Caki2 (cell line): ENCODE data around the gene RANBP3. TPM values are rescaled to one million over a fixed set of nuclear protein-coding genes. Genes with fewer than 3 reads are reported as not detected.
"Not testable (repeated sequence)": the region's sequence is repeated elsewhere in the genome, so short reads cannot be mapped to it uniquely, and the experiment has no call there.

ENCODE experiments used
- DNase-seq: peaks from one replicate; pipeline ENCODE4 v3.0.0-alpha.2; 2015; ENCODE audit warnings: low read depth
- in situ Hi-C: cut with HindIII; loops from 2 replicates; pipeline ENCODE4 v1.10.0; 2016; ENCODE audit warnings: low sequenced_read_pairs, low pct_unique_long_range_greater_than_20kb, mixed read lengths
- total RNA-seq: library from RNA; depleted of rRNA; stranded (reverse); fragments of >200 nt; shearing (Covaris generic); gene quantifications from 2 replicates; pipeline ENCODE4 v1.2.3, GENCODE V29; 2014; ENCODE audit warnings: low replicate concordance

RANBP3 gene
- total RNA-seq, 1 experiment from 2014 or later: 36.3 TPM

DNA sequence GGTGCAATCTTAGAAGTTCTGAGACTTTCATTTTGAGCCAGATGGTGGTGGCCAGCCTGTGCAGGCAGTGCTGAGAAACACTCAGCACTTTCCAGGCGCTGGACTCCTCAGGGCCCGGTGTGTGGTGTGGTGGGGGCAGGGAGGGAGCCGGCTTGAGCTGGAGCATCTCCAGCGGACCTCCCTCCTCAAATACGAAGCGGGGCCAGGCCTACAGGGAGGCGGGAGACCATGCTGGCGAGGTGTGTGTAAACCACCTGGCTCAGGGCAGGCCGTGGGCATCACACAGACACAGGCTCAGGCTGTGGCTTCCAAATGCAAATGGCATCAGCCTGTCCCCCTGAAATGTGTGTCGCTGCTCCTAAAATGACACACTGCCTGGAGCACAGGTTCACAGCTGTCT is 33.3 kb upstream of the RANBP3 start:
- in situ Hi-C loops: no loop called here
- DNase-seq: no peak

DNA sequence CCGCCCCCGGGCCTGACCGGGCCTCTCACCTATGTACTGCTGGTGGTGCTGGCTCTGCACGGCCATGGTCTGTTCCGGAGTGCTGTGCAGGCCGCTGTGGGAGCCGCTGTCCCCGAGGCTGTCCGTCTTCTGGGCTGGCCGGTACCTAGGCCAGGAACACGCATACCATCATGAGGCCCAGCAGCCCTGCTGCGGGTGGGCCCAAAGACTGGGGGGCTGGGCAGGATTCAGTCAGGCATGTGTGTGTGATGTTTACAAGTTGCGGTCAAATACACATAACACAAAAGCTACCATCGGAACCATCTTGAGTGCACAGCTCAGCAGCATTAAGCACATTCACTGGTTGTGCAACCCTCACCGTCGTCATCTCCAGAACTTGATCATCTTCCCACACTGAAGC is 32.2 kb upstream of the RANBP3 start:
- no peak for DNase-seq
- in situ Hi-C loops: no loop called here

DNA sequence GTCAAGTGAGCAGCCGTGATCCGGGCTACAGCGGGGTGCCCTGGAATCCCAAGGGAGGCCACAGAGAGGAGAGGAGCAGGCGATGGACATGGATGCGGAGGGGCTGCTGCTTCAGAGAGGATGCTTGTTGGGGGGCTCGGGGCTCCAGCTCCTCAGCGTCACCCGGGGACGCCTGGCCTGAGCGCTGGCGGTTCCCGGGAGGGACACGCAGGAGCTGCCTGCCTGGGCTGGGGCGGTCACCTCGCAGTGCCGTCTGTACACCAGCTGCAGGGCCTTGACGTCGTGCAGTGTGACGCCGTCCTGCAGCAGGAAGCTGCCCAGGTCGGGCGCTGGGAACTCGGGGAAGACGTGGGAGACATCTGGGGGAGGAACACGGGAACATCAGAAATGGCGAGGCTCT is 29.9 kb upstream of the RANBP3 start:
- DNase-seq: no peak
- in situ Hi-C loops: no loop called here

DNA sequence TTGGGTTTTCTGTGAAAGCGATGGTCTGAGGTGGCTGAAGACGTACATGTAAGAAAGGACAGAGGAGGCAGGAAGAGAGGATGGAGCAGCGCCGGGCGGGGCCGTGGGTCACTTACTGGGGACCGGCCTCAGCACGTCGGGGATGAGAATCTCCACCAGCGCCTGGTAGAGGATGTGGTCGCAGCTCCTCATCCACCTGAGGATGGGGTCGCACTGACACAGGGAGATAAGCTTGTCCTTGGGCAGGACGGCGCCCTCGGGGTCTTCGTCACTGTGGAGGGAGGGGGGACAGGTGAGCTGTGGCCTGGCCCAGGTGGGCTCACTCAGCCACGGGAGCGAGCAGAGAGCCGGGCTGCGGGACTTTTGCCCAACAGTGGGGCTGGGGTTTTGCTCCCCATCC is 29.0 kb upstream of the RANBP3 start:
- DNase-seq: no peak
- in situ Hi-C loops: no loop called here

DNA sequence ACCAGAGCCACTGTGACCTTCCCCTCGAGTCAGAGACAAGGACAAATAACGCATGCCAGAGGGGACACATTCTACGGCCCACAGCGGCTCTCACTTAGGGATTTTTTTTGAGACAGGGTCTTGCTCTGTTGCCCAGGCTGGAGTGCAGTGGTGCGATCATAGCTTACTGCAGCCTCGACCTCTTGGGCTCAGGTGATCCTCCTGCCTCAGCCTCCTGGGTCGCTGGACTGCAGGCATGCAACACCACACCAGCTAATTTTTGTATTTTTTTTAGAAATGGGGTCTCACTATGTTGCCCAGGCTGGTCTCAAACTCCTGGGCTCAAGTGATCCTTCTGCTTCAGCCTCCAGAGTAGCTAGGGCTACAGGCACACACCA is 28.1 kb upstream of the RANBP3 start:
- DNase-seq, in situ Hi-C loops: not testable (repeated sequence)

DNA sequence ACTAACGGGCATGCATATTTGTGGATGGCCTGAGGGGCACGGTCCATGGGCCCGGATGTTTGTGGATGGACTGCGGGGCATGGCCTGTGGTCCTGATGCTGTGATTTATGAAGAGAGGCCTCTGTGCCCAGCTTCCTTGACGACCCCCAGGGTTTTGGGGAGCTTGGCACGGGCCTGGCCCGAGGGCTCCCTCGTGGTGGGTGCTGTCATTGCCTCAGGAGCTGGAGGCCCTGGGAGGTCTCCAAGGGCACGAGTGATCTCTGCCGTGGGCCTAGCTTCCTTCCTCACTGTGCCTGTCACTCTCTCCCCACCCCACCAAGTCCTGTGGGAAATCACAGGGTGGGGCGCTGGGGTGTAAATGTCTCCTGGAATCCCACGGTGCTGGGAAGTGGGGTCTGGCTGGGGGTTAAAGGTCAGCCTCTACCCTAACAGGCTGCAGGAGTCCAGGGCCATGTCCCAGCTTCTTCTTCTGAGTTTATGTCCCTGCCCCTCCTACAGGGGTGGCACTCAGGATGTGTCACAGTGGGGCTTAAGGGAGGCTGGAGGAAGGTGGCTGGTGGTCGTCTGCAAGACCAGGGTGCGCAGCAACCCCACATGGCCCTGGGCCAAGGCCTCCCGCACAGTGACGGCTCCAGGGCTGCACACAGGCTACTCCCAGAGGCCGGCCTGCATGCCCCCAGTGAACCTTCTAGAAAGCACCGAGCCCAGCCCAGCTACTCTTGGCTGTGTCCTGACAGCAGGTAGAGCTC is 27.6 kb upstream of the RANBP3 start:
- no peak for DNase-seq
- in situ Hi-C loops: no loop called here

DNA sequence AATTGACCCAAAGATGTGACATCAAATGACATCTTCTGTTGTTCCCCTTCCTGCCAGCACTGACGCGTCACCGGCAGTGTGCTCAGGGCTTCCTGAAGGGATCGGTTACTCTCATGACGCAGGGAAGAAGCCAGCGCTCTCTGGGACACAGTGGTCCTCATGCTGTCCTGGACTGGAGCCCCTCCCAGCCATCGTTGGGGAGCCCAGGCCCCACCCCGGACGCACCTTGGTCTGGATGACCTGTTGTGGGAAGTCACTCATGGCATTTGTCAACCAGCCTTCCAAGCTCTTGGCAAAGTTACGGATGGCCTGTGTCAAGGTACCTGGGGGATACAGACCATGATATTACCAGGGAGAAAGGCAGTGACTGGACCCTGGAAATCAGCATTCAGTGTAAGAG is 26.0 kb upstream of the RANBP3 start:
- no peak for DNase-seq
- in situ Hi-C loops: no loop called here

DNA sequence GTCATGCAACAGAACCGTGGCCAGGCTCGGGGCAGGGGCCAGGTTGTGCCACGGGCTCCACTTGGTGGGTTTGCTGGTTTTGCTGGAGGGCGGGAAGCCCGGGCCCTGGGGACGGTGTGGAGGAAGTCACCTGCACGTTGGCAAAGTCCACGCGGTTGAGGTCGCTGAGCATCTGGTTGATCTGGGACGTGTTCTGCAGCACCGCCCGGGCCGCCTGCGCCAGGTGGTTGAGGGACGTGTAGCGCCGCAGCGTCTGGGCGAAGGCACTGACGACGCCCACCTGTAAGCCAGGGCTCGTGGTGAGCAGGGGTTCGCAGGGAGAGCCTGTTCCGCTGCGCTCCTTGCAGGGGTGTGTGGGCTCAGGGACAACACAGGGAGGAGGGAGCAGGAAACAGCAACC is 24.7 kb upstream of the RANBP3 start:
- in situ Hi-C loops: no loop called here

DNA sequence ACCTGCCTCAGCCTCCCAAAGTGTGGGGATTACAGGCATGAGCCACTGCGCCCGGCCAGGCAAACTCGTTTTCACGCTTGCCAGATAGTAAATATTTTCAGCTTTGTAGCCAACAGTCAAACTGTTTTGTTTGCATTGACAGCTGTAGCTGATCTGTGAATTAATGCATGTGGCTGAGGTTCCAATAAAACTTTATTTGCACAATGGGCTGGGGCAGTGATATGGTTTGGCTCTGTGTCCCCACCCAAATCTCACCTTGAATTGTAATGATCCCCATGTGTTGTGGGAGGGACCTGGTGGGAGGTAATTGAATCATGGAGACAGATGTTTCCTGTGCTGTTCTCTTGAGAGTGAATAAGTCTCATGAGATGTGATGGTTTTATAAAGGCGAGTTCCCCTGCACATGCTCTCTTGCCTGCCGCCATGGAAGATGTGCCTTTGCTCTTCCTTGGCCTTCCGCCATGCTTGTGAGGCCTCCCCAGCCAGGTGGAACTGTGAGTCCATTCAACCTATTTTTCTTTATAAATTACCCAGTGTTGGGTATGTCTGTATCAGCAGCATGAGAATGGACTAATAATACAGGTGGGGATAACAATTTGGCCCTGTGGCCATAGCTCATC is 22.4 kb upstream of the RANBP3 start:
- no peak for DNase-seq
- in situ Hi-C loops: no loop called here

More for the DNA sequence above, 24.7 kb upstream of the RANBP3 start:
- DNase-seq: no peak

DNA sequence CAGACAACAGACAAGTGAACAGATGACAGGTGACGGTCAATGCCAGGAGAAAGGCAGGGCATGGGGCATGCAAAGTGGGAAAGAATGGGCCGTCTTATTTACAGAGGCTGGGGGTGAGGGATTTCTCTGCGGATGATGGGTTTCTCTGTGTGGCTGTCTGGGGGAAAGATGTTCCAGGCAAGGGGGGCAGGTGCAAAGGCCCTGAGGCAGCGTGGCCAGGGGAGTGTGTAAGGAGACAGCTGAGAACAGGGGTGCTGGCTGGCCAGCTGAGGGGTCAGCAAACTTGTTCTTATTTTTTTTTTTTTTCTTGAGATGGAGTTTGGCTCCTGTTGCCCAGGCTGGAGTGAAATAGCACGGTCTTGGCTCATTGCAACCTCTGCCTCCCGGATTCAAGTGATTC is 21.8 kb upstream of the RANBP3 start:
- in situ Hi-C loops: no loop called here
- no peak for DNase-seq

DNA sequence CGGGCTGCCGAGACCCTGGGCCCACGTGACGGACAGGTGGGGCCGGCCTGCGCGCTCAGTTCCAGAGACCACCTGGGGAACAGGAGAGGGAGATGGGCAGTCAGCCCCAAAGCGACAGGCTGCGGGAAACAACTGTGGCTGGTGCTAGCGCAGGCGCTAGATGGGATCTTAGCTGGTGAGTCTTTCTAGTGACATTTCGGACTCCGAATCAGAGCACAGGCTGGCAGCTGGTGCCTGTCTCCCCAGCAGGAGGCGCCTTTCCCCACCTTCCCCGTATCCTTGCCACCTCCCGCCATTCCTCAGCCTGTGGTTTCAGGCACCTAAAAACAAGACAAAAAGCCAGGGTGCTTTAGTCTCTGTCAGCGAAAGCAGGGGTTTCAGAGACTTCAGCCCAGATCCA is 19.4 kb upstream of the RANBP3 start:
- in situ Hi-C loops: no loop called here
- no peak for DNase-seq

DNA sequence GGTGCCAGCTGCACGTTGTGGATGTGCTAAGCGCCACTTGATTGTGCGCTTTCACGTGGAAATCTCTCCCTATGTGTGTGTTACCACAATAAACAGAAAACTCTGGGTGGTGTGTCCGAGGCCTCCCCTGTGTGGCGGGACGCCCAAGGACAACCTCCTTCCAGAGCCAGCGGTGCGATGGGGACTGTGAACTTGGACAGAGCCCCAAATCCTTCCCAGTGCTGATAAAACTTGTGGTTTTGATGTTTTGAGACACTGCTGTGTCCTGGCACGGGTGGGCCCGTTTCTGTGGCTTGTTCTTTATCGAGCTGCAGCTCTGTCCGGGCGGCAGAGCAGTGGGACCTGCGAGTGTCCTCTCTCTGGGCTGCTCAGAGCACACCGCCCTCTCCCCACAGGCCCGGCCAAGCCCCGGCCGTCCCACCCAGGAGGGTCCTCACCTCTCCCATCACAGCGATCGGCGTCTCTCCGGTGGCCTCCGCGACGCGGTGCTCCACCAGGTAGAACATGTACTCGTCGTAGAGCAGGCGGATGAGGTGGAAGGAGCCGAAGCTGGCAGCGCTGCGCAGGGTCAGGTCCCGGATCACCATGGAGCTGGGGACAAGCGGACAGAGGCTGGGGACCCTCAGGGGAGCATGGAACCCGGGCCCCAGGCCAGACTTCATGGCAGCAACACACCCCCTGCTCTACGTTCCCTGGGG is 18.8 kb upstream of the RANBP3 start:
- DNase-seq: no peak
- in situ Hi-C loops: no loop called here

DNA sequence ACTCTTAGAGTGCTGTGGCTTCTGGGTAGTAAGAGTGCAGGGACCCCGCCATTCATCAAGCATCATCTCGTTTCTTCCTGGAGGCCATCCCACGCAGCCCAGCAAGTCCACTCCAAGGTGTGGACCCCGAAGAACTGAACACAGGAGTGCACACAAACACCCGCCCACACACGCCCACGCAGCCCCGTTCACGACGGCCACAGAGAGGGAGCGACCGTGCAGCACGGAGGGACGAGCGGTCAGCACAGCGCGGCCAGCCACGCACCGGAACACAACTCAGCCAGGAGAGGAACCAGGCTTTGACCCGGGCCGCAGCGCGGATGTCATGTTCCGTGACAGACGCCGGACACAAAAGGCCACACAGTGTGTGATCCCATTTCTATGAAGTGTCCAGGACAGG is 18.2 kb upstream of the RANBP3 start:
- no peak for DNase-seq
- in situ Hi-C loops: no loop called here

DNA sequence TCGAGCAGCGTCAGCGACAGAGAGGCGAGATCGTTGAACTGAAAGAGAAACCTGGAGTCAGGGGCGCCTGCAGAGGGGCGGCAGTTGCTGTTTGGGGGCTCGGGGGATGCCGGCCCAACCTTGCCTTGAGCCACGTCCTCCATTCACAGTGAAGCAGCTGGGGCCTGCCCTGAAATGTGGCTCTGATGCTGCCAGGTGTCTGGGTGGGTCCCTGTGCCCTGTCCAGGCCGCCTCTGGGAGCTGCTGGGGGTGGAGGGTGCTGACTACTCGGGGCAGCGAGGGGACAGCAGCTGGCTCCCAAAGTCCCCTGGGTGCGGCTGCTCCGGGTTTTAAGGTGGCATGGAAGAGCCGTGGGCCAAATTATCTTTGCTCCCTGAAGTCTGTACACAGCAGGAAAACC is 17.7 kb upstream of the RANBP3 start:
- DNase-seq: no peak
- in situ Hi-C loops: no loop called here

DNA sequence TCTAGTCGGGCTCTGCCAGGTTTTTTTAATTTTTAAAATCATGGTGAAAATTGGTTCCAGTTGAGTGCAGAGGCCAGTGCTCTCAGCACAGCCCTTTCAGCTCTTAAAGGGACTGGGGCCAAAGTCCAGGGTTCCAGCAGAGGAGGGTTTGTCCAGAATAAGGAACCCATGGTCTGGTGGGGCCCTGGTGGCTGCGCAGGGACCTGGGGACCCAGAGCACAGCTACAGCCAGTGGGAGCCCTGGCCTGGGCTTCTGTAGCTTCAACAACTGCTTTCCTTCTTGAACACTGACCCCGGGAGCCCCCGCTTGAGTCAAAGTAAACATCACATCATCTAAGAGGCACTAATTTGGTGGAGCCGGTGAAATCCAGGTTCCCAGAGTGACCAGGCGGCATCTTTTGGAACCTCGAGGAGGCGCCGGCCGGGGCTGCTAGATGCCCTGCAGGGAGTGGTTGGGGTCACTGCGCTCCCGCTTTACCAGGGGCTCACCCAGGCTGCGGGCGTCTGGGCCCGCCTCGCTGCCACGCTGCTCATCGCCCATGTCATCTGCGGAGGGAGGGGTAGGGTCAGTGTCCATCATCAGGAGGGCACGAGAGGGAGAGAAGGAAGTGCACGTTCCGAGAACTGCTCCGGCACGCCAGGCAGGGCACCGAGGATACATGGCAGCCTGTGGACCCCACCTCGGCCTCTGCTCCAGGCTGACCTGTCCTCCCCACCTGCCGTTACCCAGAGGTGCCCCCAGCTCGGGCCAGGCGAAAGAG is 16.6 kb upstream of the RANBP3 start:
- DNase-seq: no peak
- in situ Hi-C loops: no loop called here

DNA sequence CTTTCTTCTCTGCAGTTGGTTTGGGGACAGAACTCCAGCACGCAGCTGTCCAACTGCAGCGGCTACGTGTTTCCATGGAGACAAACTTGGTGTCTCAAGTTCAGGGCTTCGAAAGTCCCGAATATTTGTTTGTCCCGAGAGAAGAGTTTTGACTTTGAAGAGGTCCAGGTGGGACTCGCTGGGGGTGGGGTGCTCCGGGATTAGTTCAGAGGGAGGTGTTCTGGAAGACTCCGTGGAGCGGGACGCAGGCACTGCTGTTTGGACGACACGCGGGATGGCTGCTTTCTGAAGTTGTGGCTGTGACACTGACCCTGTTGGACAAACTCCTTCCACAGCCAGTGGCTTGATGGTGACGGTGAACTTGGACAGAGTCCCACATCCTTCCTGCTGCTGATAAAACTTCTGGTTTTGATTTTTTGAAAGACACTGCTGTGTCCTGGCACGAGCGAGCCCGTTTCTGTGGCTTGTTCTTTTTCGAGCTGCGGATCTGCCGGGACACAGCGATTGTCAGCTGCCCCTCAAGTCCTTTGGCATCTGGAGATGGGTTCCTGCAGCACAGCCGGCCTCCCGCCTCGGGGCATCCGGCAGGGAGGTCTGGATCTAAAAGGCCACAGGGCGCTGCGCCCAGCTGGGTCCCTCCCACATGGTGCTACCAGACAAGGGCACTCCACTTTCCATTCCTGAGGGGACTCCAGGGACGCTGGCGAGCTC is 15.9 kb upstream of the RANBP3 start:
- in situ Hi-C loops: no loop called here

DNA sequence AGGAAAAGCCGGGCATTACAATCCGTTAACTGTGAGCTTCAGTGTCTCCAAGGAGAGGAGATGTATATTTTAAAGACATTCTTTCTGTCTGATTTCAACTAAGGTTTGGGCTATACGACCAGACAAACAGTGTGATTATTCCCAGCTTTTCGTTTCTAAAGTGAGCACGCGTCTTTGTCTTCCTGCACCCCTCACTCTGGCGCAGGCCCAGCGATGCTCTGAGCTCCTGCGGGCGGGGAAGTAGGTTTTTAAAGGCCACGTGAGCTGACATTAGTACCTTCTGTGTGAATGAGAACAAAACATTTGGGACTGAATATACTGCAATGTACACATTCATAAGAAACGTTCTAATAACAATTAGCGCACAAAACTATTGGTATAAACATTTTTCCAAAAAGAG is 15.3 kb upstream of the RANBP3 start:
- in situ Hi-C loops: no loop called here
- no peak for DNase-seq

More for the DNA sequence above, 15.9 kb upstream of the RANBP3 start:
- no peak for DNase-seq

DNA sequence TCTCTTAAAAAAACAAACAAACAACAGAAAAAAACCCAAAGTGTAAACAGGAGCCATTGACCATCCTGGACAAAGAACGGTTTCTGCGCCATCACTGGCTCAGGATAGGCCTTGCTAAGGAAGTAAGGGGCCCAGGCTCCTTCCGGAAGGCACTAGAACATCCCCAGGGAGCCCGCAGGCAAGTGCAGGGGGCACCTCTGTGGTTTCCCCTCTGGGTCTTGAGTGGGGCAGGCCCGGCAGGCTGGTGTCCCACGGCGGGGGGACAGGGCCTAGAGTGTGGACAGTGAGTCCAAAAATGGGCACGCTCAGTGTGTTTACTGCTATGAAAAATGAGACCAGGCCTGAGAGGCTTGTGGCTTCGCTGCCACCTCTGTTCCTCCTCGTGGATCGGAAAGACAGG is 14.8 kb upstream of the RANBP3 start:
- DNase-seq: no peak
- in situ Hi-C loops: no loop called here
